HG02588 (cell line): ENCODE results near the gene AREL1.
A peak's percentile ranks its signal among the peaks of the same experiment; 100 is the strongest.

Experiments used
- ATAC-seq: cut with Tn5 transposase; IDR thresholded peaks from one replicate; pipeline ENCODE4 v1.9.1; 2021; ENCODE audit warnings: mild to moderate bottlenecking, moderate library complexity; ENCODE audit not compliant: unreplicated experiment

The AREL1 gene

DNA sequence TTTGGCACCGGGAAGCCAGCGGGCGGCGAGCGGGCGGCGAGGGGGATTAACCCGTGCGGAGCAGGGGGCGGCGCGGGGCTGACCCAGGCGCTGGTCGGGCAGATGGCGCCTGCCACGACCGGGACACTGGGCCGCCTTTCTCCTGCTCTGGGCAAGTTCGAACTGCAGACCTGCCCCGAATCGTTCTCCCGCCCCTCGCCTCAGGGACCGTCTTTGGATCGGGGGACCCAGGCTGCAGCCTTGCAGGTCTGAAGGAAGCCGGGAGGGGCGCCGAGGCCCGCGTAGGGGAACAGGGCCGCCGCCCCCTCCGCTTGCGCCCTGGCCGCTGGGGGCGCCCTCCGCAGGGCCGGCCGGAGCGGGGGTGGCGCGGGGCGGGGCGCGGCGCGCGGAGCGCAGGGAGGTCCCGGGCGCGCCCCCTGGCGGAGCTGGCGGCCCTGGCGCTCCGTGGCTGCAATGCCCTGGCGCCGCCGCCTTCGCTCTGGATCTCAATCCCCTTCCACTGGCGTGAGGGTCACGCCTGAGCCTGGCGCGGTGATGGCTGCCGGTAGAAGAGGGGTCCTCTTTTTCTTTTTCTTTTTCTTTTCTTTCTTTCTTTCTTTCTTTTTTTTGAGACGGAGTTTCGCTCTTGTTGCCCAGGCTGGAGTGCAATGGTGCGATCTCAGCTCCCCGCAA, 100.4 kb downstream of the AREL1 start:
- peak; percentile 54 for ATAC-seq

DNA sequence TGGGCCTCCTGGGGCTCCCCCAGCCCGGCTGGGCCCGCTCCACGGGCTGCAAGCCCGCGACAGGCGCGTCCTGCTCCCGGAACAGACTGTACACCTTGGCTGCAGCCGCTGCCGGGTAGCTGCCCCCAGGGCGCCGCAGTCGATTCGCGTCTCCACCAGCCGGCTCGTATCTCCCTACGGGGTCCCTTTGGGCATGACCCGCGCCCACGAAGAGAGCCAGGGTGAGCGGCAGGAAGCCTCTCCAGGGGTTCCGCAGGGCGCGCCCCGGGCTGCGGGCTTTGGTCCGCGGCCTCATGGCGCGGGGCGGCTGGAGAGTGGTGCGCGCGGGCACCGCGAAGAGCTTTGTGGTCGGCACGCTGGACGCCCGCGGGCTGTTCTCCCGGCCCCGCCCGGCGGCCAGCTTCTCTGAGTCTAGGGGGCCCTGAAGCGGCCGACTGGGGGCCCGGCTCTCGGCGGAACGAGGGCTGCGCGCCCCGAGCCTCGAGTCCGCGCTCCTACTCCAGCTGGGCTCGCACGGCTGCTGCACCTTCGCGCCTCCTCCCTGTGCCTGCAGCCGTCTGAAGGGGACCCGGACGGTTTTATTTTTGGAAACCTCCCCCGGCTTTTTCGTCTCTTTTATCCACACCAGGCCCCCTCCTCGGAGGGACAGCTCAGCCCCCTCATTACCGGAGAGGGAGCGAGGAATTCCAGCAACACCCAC, 101.1 kb downstream of the AREL1 start, which contains the start of gene LTBP2:
LTBP2 (minus strand) TSS at position 588 of the 700 bp plus-strand sequence; CDS start at position 295, 293 bp downstream.
- ATAC-seq, result no peak
